ENCODE measurements around the gene SPATA17. TPM values are rescaled to one million over a fixed set of nuclear protein-coding genes. Genes with fewer than 3 reads are reported as not detected.
"Not testable (repeated sequence)": the region's sequence is repeated elsewhere in the genome, so short reads cannot be mapped to it uniquely, and the experiment has no call there.

Gene SPATA17
- total and polyA plus RNA-seq, 2 experiments from 2014 or later, result 0.43 to 1.3 TPM

DNA sequence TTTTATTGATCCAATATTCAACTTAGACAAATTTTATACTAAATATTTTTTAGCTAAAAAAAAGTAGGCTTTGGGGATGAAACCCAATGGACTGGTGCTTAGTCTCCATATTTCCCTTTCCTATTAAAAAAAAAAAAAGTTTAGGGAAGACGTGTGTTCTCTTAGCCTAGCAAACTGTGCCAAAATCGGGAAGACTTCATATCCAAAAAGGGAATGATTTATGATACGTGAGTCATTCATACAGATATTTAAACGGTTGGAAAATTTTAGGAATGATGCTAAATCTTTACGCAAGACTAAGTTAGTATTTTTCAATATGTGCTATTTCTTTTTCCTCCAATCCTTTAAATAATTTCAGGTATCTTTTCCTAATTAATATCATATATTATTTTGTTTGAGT lies 50.7 kb downstream of the SPATA17 start:
- no peaks in the 10 kb centered on the region for H3K79me2 ChIP-seq (ENCODE audit: insufficient read depth)
- in situ Hi-C loops (cut with MboI), result no loop called here
- H3F3A ChIP-seq (ENCODE audit: insufficient read depth), result no peaks in the 10 kb centered on the region
- H3K27me3 ChIP-seq (replicated peaks; ENCODE audit: insufficient read depth), result no peaks in the 10 kb centered on the region
- no peaks in the 10 kb centered on the region for H3K36me3 ChIP-seq (ENCODE audit: low read depth)
- no peaks in the 10 kb centered on the region for H3K4me1 ChIP-seq (ENCODE audit: insufficient read depth)
- no peaks in the 10 kb centered on the region for H3K9me2 ChIP-seq (ENCODE audit: insufficient read depth)
- H4K20me1 ChIP-seq (ENCODE audit: insufficient read depth), result no peaks in the 10 kb centered on the region
- no peak overlapping the region for H3K4me2 ChIP-seq (ENCODE audit: unreplicated experiment)
- no peak overlapping the region for H3K4me3 ChIP-seq
- 60 to 69% methylated on average over 5 of the region's 5 CpGs for WGBS, 2 experiments (ENCODE audit: low coverage in 1 of 2, low lambda C conversion rate in 2 of 2, missing lambda C conversion rate in 2 of 2)
- H2AFZ ChIP-seq, result no peak overlapping the region
- H3K27ac ChIP-seq, result no peak overlapping the region
- no peak for DNase-seq
- H3K9me3 ChIP-seq (ENCODE audit: low read depth), result no peaks in the 10 kb centered on the region
- TF ChIP-seq EZH2phosphoT487 (IDR thresholded peaks at IDR 0.05; ENCODE audit: insufficient read depth, low read depth), result no peak
- no peak for TF ChIP-seq EZH2 (IDR thresholded peaks at IDR 0.05; ENCODE audit: insufficient read depth, poor library complexity, severe bottlenecking)
- H3K9ac ChIP-seq, result no peak overlapping the region

DNA sequence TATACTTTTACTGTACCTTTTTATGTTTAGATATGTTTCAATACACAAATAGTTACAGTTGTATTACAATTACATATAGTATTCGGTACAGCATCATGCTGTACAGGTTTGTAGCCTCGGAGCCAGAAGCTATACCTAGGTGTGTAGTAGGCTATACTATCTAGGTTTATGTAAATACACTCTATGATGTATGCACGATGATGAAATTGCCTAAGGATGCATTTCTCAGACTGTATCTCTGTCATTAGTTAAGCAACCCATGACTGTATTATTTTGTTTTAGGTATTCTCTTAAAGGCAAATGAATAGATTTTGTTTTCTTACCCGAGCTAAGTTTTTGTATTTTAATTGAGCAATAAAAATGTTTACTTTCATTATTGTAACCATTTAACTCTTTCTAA lies 56.4 kb downstream of the SPATA17 start:
- DNase-seq, result no peak
- Histone ChIP-seq H3K27ac (no peak overlapping the region), H3K9ac (no peak overlapping the region), H3F3A (ENCODE audit: insufficient read depth) (no peaks in the 10 kb centered on the region), H3K4me2 (ENCODE audit: unreplicated experiment) (no peak overlapping the region), H2AFZ (no peak overlapping the region), H3K79me2 (ENCODE audit: insufficient read depth) (no peaks in the 10 kb centered on the region), H3K36me3 (ENCODE audit: low read depth) (no peaks in the 10 kb centered on the region), H3K4me1 (ENCODE audit: insufficient read depth) (no peaks in the 10 kb centered on the region), H3K27me3 (replicated peaks; ENCODE audit: insufficient read depth) (no peaks in the 10 kb centered on the region), H3K4me3 (no peak overlapping the region), H3K9me3 (ENCODE audit: low read depth) (no peaks in the 10 kb centered on the region), H3K9me2 (ENCODE audit: insufficient read depth) (no peaks in the 10 kb centered on the region), H4K20me1 (ENCODE audit: insufficient read depth) (no peaks in the 10 kb centered on the region)
- in situ Hi-C loops (cut with MboI), result no loop called here
- no peak for TF ChIP-seq EZH2phosphoT487 (IDR thresholded peaks at IDR 0.05; ENCODE audit: insufficient read depth, low read depth)
- no peak for TF ChIP-seq EZH2 (IDR thresholded peaks at IDR 0.05; ENCODE audit: insufficient read depth, poor library complexity, severe bottlenecking)
- 55 to 62% methylated on average over 4 of the region's 4 CpGs for WGBS, 2 experiments (ENCODE audit: low coverage in 1 of 2, low lambda C conversion rate in 2 of 2, missing lambda C conversion rate in 2 of 2)

DNA sequence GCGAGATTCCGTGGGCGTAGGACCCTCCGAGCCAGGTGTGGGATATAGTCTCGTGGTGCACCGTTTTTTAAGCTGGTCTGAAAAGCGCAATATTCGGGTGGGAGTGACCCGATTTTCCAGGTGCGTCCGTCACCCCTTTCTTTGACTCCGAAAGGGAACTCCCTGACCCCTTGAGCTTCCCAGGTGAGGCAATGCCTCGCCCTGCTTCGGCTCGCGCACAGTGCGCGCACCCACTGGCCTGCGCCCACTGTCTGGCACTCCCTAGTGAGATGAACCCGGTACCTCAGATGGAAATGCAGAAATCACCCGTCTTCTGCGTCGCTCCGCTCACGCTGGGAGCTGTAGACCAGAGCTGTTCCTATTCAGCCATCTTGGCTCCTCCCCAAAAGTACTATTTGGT lies 65.0 kb downstream of the SPATA17 start:
- H3K36me3 ChIP-seq (ENCODE audit: low read depth); H3K79me2 ChIP-seq (ENCODE audit: insufficient read depth); H3K9ac ChIP-seq; H3K27ac ChIP-seq; H3K9me2 ChIP-seq (ENCODE audit: insufficient read depth); DNase-seq; H4K20me1 ChIP-seq (ENCODE audit: insufficient read depth); H3K4me1 ChIP-seq (ENCODE audit: insufficient read depth); H3F3A ChIP-seq (ENCODE audit: insufficient read depth); in situ Hi-C loops (cut with MboI); H3K4me3 ChIP-seq; H3K9me3 ChIP-seq (ENCODE audit: low read depth); H3K27me3 ChIP-seq (replicated peaks; ENCODE audit: insufficient read depth); H2AFZ ChIP-seq; H3K4me2 ChIP-seq (ENCODE audit: unreplicated experiment): not testable (repeated sequence)
- 73 to 79% methylated on average over 25 of the region's 25 CpGs for WGBS, 2 experiments (ENCODE audit: low coverage in 1 of 2, low lambda C conversion rate in 2 of 2, missing lambda C conversion rate in 2 of 2)

DNA sequence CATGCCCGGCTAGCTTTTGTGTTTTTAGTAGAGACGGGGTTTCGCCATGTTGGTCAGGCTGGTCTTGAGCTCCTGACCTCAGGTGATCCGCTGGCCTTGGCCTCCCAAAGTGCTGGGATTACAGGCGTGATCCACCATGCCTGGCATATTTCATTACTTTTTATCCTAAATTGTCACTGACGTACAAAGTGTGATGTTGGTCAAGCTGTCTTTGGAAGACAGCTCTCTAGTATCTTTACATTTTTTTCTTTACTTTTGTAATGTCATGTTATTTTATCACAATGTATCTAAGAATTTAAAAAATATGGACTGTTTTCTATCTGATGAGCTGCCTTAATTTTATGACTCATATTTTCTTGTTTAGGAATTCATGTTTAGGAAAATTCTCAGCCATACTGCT lies 72.2 kb downstream of the SPATA17 start:
- Histone ChIP-seq H3K79me2 (ENCODE audit: insufficient read depth) (no peaks in the 10 kb centered on the region), H3F3A (ENCODE audit: insufficient read depth) (no peaks in the 10 kb centered on the region), H3K9me2 (ENCODE audit: insufficient read depth) (no peaks in the 10 kb centered on the region), H3K4me1 (ENCODE audit: insufficient read depth) (no peaks in the 10 kb centered on the region), H3K9me3 (ENCODE audit: low read depth) (no peaks in the 10 kb centered on the region), H2AFZ (no peak overlapping the region), H3K36me3 (ENCODE audit: low read depth) (no peaks in the 10 kb centered on the region), H3K4me2 (ENCODE audit: unreplicated experiment) (no peak overlapping the region), H3K4me3 (no peak overlapping the region), H3K27ac (no peak overlapping the region), H3K9ac (no peak overlapping the region), H3K27me3 (replicated peaks; ENCODE audit: insufficient read depth) (no peaks in the 10 kb centered on the region), H4K20me1 (ENCODE audit: insufficient read depth) (no peaks in the 10 kb centered on the region)
- no peak for DNase-seq
- in situ Hi-C loops (cut with MboI), result no loop called here
- TF ChIP-seq EZH2 (IDR thresholded peaks at IDR 0.05; ENCODE audit: insufficient read depth, poor library complexity, severe bottlenecking) (no peak), EZH2phosphoT487 (IDR thresholded peaks at IDR 0.05; ENCODE audit: insufficient read depth, low read depth) (no peak)
- WGBS, 2 experiments (ENCODE audit: low coverage in 1 of 2, low lambda C conversion rate in 2 of 2, missing lambda C conversion rate in 2 of 2), result 67% methylated on average over 6 of the region's 6 CpGs

DNA sequence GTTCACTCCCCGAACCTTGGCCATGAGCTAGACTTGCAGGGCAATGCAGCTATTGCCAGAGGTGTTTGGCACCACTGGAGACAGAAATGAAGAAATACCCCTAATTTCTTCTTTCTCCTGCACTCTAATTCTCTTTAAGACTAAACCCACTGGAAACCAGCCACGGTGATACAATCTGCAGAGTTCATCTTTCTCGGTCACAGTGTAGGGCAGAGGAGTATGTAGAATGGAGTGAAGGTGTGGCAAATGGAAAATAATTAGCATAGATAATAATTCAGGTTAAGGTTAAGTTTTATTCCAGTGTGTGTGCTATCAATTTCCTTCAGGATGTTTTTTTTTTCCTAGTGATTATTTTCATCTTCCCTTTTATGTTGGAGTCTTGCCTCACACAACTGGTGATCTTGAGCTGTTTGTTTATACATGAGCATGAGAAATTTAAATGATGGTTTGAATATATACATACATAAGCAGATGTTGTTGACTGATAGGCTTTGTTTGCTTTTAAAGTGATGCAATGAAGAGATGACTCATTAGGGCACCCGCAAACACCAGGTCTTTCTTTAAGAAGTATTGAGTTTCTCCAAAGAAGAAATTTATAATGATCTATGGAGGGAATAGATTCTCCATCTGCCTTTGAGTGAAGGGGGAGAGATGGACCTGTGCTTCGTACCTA lies 81.9 kb downstream of the SPATA17 start:
- H3K27ac ChIP-seq, result no peak overlapping the region
- H2AFZ ChIP-seq, result no peak overlapping the region
- H3K4me3 ChIP-seq, result no peak overlapping the region
- H4K20me1 ChIP-seq (ENCODE audit: insufficient read depth), result no peaks in the 10 kb centered on the region
- DNase-seq, result no peak
- no peak overlapping the region for H3K9ac ChIP-seq
- H3K9me2 ChIP-seq (ENCODE audit: insufficient read depth), result no peaks in the 10 kb centered on the region
- H3K79me2 ChIP-seq (ENCODE audit: insufficient read depth), result no peaks in the 10 kb centered on the region
- TF ChIP-seq EZH2phosphoT487 (IDR thresholded peaks at IDR 0.05; ENCODE audit: insufficient read depth, low read depth), result no peak
- TF ChIP-seq EZH2 (IDR thresholded peaks at IDR 0.05; ENCODE audit: insufficient read depth, poor library complexity, severe bottlenecking), result no peak
- no peaks in the 10 kb centered on the region for H3F3A ChIP-seq (ENCODE audit: insufficient read depth)
- H3K4me1 ChIP-seq (ENCODE audit: insufficient read depth), result no peaks in the 10 kb centered on the region
- in situ Hi-C loops (cut with MboI), result no loop called here
- H3K36me3 ChIP-seq (ENCODE audit: low read depth), result no peaks in the 10 kb centered on the region
- no peak overlapping the region for H3K4me2 ChIP-seq (ENCODE audit: unreplicated experiment)
- WGBS, 2 experiments (ENCODE audit: low coverage in 1 of 2, low lambda C conversion rate in 2 of 2, missing lambda C conversion rate in 2 of 2), result 60 to 63% methylated on average over 5 of the region's 5 CpGs
- H3K27me3 ChIP-seq (replicated peaks; ENCODE audit: insufficient read depth), result no peaks in the 10 kb centered on the region
- H3K9me3 ChIP-seq (ENCODE audit: low read depth), result no peaks in the 10 kb centered on the region
